NCI-H187 (cell line): ENCODE results near the gene MED1.

Experiments used
- DNase-seq, 2 experiments: peaks; one replicate each; lab custom pipeline; 2025; lab: John Stamatoyannopoulos, UW

MED1 gene

DNA sequence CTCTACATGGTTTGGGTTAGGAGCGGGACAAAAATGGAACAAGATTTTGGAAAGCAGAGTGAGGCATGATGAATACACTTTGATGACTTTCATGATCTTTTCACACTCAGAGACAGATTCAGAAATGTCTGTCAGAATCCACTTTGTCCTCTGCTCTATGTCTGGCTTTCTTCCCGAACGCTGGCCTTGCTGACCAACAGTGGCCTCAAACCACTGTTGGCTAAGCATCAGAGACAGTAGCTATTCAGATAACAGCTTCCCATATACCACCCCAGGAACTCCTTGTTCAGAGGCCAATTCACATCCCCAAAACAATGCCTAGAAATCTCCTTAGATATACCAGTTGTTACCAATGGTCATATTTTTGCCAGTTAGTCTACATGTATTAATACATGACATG lies 90.5 kb downstream of the MED1 start:
- DNase-seq: no peak

DNA sequence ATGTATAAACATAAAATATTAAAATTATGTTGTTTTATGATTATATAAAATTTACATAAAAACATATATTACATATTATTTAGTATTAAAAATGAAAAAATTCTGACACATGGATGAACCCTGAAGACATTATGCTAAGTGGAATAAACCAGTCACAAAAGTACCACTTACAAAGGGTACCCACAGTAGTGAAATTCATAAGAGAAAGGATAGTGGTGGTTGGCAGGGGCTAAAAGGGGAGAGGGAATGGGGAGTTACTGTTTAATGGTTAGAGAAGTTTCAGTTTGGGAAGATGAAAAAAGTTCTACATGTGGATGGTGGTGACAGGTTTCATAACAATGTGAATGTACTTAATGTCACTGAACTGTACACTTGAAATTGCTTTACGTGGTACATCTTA lies 91.1 kb downstream of the MED1 start:
- no peak for DNase-seq

DNA sequence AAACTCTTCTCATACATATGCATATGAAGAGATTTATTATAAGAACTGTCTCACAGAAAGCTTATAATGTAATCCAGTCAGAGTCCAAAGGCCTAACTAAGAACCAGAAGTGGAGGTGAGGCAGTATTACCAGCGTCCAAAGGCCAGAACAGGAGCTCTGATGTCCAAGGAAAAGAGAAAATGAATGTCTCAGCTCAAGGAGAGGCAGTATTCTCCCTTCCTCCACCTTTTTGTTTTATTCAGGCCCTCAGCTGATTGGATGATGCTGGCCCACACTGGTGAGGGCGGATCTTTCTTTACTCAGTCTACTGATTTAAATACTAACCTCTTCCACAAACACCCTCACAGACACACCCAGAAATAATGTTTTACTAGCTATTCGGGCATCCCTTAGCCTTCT lies 93.1 kb downstream of the MED1 start:
- DNase-seq: no peak

DNA sequence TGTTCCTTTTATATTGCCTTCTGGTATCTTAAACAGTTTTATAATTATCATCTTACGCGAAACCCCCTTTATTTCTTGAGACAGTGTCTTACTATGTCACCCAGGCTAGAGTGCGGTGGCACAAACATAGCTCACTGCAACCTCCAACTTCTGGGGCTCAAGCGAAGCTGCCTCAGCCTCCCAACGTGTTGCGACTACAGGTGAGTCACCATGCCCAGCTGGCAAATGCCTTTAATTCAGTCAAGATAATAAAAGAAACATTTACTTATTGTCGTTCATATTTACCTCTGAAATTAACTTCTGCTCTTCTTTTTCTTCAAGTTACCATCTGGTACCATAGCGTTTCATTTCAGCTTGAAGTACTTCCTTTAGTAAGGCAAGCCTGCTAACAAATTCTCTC lies 93.6 kb downstream of the MED1 start:
- DNase-seq: no peak
